K562 (cell line): ENCODE data around the gene PHF12. TPM values are rescaled to one million over a fixed set of nuclear protein-coding genes. Genes with fewer than 3 reads are reported as not detected.

Source experiments
- ATAC-seq: fragments of 200-7000 bp; cut with Tn5 transposase; 3 replicates; pipeline ENCODE4 v1.9.1; 2020; ENCODE audit warnings: moderate library complexity
- BruUV-seq: library from RNA; stranded (reverse); fragments of 400-500 nt; replicated peaks from 2 replicates; lab custom pipeline; 2021; lab: Mats Ljungman, UMichigan
- CTCF ChIA-PET: fragments of 300-600 bp; formaldehyde crosslinking; extraction: SDS; loops from one replicate; lab custom pipeline; 2021; ENCODE audit warnings: low intra/inter-chr PET ratio; lab: Yijun Ruan, JAX
- POLR2A ChIA-PET: fragments of 300-600, 350-650 bp; sonication (Branson Sonifier 250); formaldehyde crosslinking; extraction: SDS; loops from one replicate; lab custom pipeline; 2021; ENCODE audit warnings: antibody characterized with exemption, inconsistent platforms; lab: Yijun Ruan, JAX
- DNase-seq, 4 experiments: peaks; one replicate each; pipeline versions ENCODE4 v3.0.0 to v3.0.0-alpha.2; 2011 to 2018; ENCODE audit warnings: low spot score in 3 of 4, mixed read lengths in 3 of 4; ENCODE audit errors: extremely low read depth in 1 of 4
- FAIRE-seq: peaks from 2 replicates; lab custom pipeline; 2011; peaks lifted over from hg19 to GRCh38; lab: Jason Lieb, UNC
- H2AFZ ChIP-seq: 2 replicates; pipeline ENCODE4 v1.6.0; 2011; ENCODE audit warnings: low read depth, low read length, control low read depth, inconsistent platforms
- H3K27ac ChIP-seq: fragments of 200-600 bp; 3 replicates; pipeline ENCODE4 v1.8.0; 2011; ENCODE audit warnings: low read depth, mild to moderate bottlenecking, control low read depth, inconsistent platforms, low read length, moderate library complexity, mixed read lengths; ENCODE audit errors: extremely low read depth
- H3K27me3 ChIP-seq, 2 experiments: fragments of 300-600 bp in 1 of 2; 2 replicates in 1 of 2; 3 replicates in 1 of 2; pipeline versions ENCODE4 v1.6.0 to v1.8.0; 2011; ENCODE audit warnings: inconsistent platforms in 2 of 2, low read length in 2 of 2, mild to moderate bottlenecking in 1 of 2, mixed read lengths in 1 of 2, moderate library complexity in 1 of 2; ENCODE audit not compliant: control insufficient read depth in 2 of 2, insufficient read depth in 2 of 2
- H3K36me3 ChIP-seq: fragments of 300-600 bp; 3 replicates; pipeline ENCODE4 v1.8.0; 2011; ENCODE audit warnings: mild to moderate bottlenecking, low read length, inconsistent platforms; ENCODE audit not compliant: control insufficient read depth, insufficient read depth
- H3K4me1 ChIP-seq, 2 experiments: fragments of 200-600 bp in 1 of 2; replicated peaks in 1 of 2; 2 replicates in 1 of 2; 3 replicates in 1 of 2; pipeline versions ENCODE4 v1.5.1 to v1.8.0; 2011; ENCODE audit warnings: inconsistent platforms in 2 of 2, low read length in 2 of 2, mild to moderate bottlenecking in 1 of 2, mixed read lengths in 1 of 2, moderate library complexity in 1 of 2; ENCODE audit not compliant: control insufficient read depth in 2 of 2, insufficient read depth in 2 of 2
- H3K4me2 ChIP-seq: 2 replicates; pipeline ENCODE4 v1.6.1; 2011; ENCODE audit warnings: low read length, control low read depth, inconsistent platforms, mixed read lengths; ENCODE audit not compliant: insufficient read depth
- H3K4me3 ChIP-seq: fragments of 200-600 bp; sonication (generic), shearing (Covaris generic); 2 replicates; pipeline ENCODE4 v1.5.1; 2016; ENCODE audit warnings: control low read depth, inconsistent platforms
- H3K79me2 ChIP-seq: fragments of 200-600 bp; 3 replicates; pipeline ENCODE4 v1.8.0; 2011; ENCODE audit warnings: low read length, inconsistent platforms; ENCODE audit not compliant: control insufficient read depth, insufficient read depth
- H3K9ac ChIP-seq, 2 experiments: 2 replicates each; pipeline versions ENCODE4 v1.6.0 to v1.6.1; 2011; ENCODE audit warnings: low read depth in 2 of 2, low read length in 2 of 2, control low read depth in 1 of 2, inconsistent platforms in 1 of 2, mild to moderate bottlenecking in 1 of 2, mixed read lengths in 1 of 2; ENCODE audit not compliant: insufficient read depth in 1 of 2
- H3K9me1 ChIP-seq: one replicate; pipeline ENCODE4 v1.6.0; 2011; ENCODE audit warnings: inconsistent platforms, mild to moderate bottlenecking, low read length, moderate library complexity; ENCODE audit not compliant: control insufficient read depth, insufficient read depth
- H3K9me3 ChIP-seq: replicated peaks from 2 replicates; pipeline ENCODE4 v1.5.1; 2011; ENCODE audit warnings: low read depth, low read length, inconsistent platforms; ENCODE audit not compliant: control insufficient read depth, insufficient read depth
- H4K20me1 ChIP-seq: replicated peaks from 2 replicates; pipeline ENCODE4 v1.6.1; 2011; ENCODE audit warnings: low read length, inconsistent platforms, mixed read lengths; ENCODE audit not compliant: control insufficient read depth, insufficient read depth
- CTCF ChIP-seq, 3 experiments: IDR thresholded peaks in 2 of 3; conservative IDR thresholded peaks in 1 of 3; 2 replicates each; pipeline ENCODE4 v1.5.1; 2011 to 2012; ENCODE audit warnings: low read length in 3 of 3, mild to moderate bottlenecking in 3 of 3, control low read depth in 2 of 3, improper control_type of control experiment in 1 of 3, inconsistent platforms in 1 of 3, low read depth in 1 of 3, mixed read lengths in 1 of 3, moderate library complexity in 1 of 3; ENCODE audit not compliant: insufficient read depth in 2 of 3
- MAFK ChIP-seq: IDR thresholded peaks from 2 replicates; pipeline ENCODE4 v1.6.1; 2011; ENCODE audit warnings: low read length, improper control_type of control experiment
- POLR2H ChIP-seq: IDR thresholded peaks from 2 replicates; pipeline ENCODE4 v1.6.1; 2016; ENCODE audit warnings: missing genetic modification characterization, low read depth, mild to moderate bottlenecking, control low read depth, missing compliant biosample characterization, moderate library complexity
- RAD21 ChIP-seq, 2 experiments: fragments of 250-450 bp in 1 of 2; fragments of 450-650 bp in 1 of 2; sonication (Bioruptor Pico) in 1 of 2; formaldehyde crosslinking in 1 of 2; IDR thresholded peaks in 1 of 2; conservative IDR thresholded peaks in 1 of 2; 2 replicates each; pipeline versions ENCODE4 v1.4.0 to v1.8.0; 2020 to 2022; ENCODE audit warnings: mild to moderate bottlenecking in 2 of 2, moderate library complexity in 1 of 2
- REST ChIP-seq, 2 experiments: fragments of 450-650 bp; formaldehyde crosslinking in 1 of 2; IDR thresholded peaks; 2 replicates each; pipeline versions ENCODE4 v1.4.0 to v1.6.1; 2014 to 2020; ENCODE audit warnings: mild to moderate bottlenecking in 2 of 2, borderline replicate concordance in 1 of 2, low read depth in 1 of 2
- SMC3 ChIP-seq: conservative IDR thresholded peaks from 2 replicates; pipeline ENCODE4 v1.6.1; 2011; ENCODE audit warnings: low read depth, low read length, improper control_type of control experiment; ENCODE audit not compliant: insufficient read depth
- ZBTB7A ChIP-seq: IDR thresholded peaks from 2 replicates; pipeline ENCODE4 v1.6.1; 2011; ENCODE audit warnings: low read depth, mild to moderate bottlenecking, low read length, moderate library complexity, borderline replicate concordance; ENCODE audit not compliant: control insufficient read depth
- WGBS: fragments of 100-300 bp; shearing (Covaris generic); methylation state at CpG from one replicate; pipeline ENCODE4 v1.1.6; 2016; ENCODE audit warnings: low coverage, mixed read lengths; ENCODE audit not compliant: insufficient coverage; ENCODE audit errors: missing lambda C conversion rate; 5-methylcytosine and 5-hydroxymethylcytosine counted together
- in situ Hi-C: fragments of 300-500 bp; cut with MboI; formaldehyde crosslinking; loops from 4 replicates; pipeline ENCODE4 v1.15.0; 2018; ENCODE audit warnings: inconsistent platforms, mixed read lengths
- intact Hi-C: fragments of 100-400 bp; cut with micrococcal nuclease; formaldehyde crosslinking; loops from 2 replicates; pipeline ENCODE4 v1.14.2; 2022
- polyA plus RNA-seq, 8 experiments: library from polyadenylated mRNA; depleted of rRNA in 4 of 8; stranded (reverse) in 5 of 8; unstranded in 3 of 8; fragments of >200 nt; fragmentation: Nextera tagmentation in 2 of 8; fragmentation: Illumina TruSeq in 1 of 8; extraction: Ambion mirVana in 2 of 8; extraction: Trizol in 1 of 8; gene quantifications; 2 replicates each; pipeline versions ENCODE4 v1.2.1 to v1.2.3, GENCODE V29; 2011 to 2014; ENCODE audit warnings: inconsistent platforms in 1 of 8, missing spikeins in 1 of 8
- total RNA-seq, 7 experiments: library from RNA; depleted of rRNA in 6 of 7; stranded (reverse); fragments of >200 nt in 6 of 7; fragmentation: Illumina TruSeq in 2 of 7; extraction: Trizol in 2 of 7; gene quantifications; 2 replicates each; pipeline versions ENCODE4 v1.2.1 to v1.2.3, GENCODE V29; 2011 to 2021; ENCODE audit warnings: low replicate concordance in 1 of 7

The PHF12 gene
- total and polyA plus RNA-seq, 9 of the 15 experiments (the other 6 are each of a cell fraction or from before 2014, with no cell fraction given), result 0.82 to 31.3 (median 13.5) TPM

GRCh38 chr17:28953444-28954118 is 2.3 kb upstream of the PHF12 start:
- Histone ChIP-seq H4K20me1 (peaks cover 12% of the 10 kb centered on the region), H3K4me3 (no peak overlapping the region), H3K4me2 (peak overlapping the region; percentile 7; the same call in 1 of the 2 replicates), H3K9me1 (no peaks in the 10 kb centered on the region), H2AFZ (peak overlapping the region; percentile 25; the same call in 1 of the 2 replicates), H3K27me3 (peaks cover 4 to 20% of the 10 kb centered on the region in 2 experiments; a peak in 3 of 5 replicates), H3K27ac (no peak overlapping the region), H3K9me3 (no peaks in the 10 kb centered on the region), H3K9ac (no peak overlapping the region), H3K79me2 (peaks cover 27% of the 10 kb centered on the region), H3K4me1 (peaks cover 13 to 18% of the 10 kb centered on the region in 2 experiments), H3K36me3 (peaks cover 3% of the 10 kb centered on the region; the same call in 1 of the 3 replicates)
- peak; percentile 68 to 95 (median 71) for TF ChIP-seq CTCF (IDR thresholded peaks at IDR 0.05 in 2 of 3, conservative IDR thresholded peaks at IDR 0.05 in 1 of 3; ENCODE audit: insufficient read depth in 2 of 3, low read depth in 1 of 3, low read length in 3 of 3)
- peak; percentile 32; the same call in 1 of the 2 replicates for TF ChIP-seq SMC3
- peak; percentile 70 for TF ChIP-seq REST (IDR thresholded peaks at IDR 0.05; ENCODE audit: borderline replicate concordance)
- TF ChIP-seq REST (CRISPR knock-in tag; IDR thresholded peaks at IDR 0.05; ENCODE audit: low read depth), result no peak
- no peak for TF ChIP-seq MAFK
- no peak for TF ChIP-seq POLR2H (tag)
- peak; percentile 92 for TF ChIP-seq ZBTB7A
- peak; percentile 30 to 67; a peak in 3 of 4 replicates for TF ChIP-seq RAD21 (CRISPR knock-in tag; conservative IDR thresholded peaks at IDR 0.05 in 1 of 2, IDR thresholded peaks at IDR 0.05 in 1 of 2)
- ATAC-seq (no peak), FAIRE-seq (peak; percentile 75), DNase-seq (peak; percentile 42 to 67 (median 56))
- WGBS, result 20% methylated on average over 5 of the region's 5 CpGs
- BruUV-seq, result no TSS peak
- POLR2A ChIA-PET, result interaction anchor here (0.5 to 1.8 kb wide), 11 partner anchors 10 to 170 kb away, joined by 3 to 8 read pairs (median 3); no protein-coding TSS in a partner anchor
- in situ Hi-C loops, result no loop called here
- CTCF ChIA-PET, result interaction anchor here (0.8 to 2.2 kb wide), 3 partner anchors 41 to 226 kb away, joined by 4 to 9 read pairs (median 6); no protein-coding TSS in a partner anchor
- intact Hi-C loops, result loop anchor here (2.0 to 5.0 kb wide), 3 partner anchors 51 to 227 kb away; partner anchors contain the start of genes DHRS13 and TLCD1
